HepG2 (cell line): ENCODE results near the gene CIAO3. TPM values are rescaled to one million over a fixed set of nuclear protein-coding genes. Genes with fewer than 3 reads are reported as not detected.

Source experiments
- ATAC-seq: fragments of 200-7000 bp; cut with Tn5 transposase; 3 replicates; pipeline ENCODE4 v1.9.1; 2020; ENCODE audit warnings: mild to moderate bottlenecking, moderate library complexity
- BruUV-seq: library from RNA; stranded (reverse); fragments of 400-500 nt; replicated peaks from 2 replicates; lab custom pipeline; 2021; lab: Mats Ljungman, UMichigan
- CTCF ChIA-PET: fragments of 300-600 bp; formaldehyde crosslinking; extraction: SDS; loops from one replicate; lab custom pipeline; 2021; ENCODE audit warnings: low total read pairs, inconsistent platforms, low intra/inter-chr PET ratio; lab: Yijun Ruan, JAX
- POLR2A ChIA-PET: fragments of 350-600 bp; sonication (Branson Sonifier 250); formaldehyde crosslinking; loops from one replicate; lab custom pipeline; 2020; ENCODE audit warnings: antibody characterized with exemption, inconsistent platforms; lab: Yijun Ruan, JAX
- DNase-seq: peaks from one replicate; pipeline ENCODE4 v3.0.0-alpha.2; 2015; ENCODE audit warnings: low spot score
- FAIRE-seq: peaks from 3 replicates; lab custom pipeline; 2011; peaks lifted over from hg19 to GRCh38; lab: Jason Lieb, UNC
- H2AFZ ChIP-seq: one replicate; pipeline ENCODE4 v1.6.1; 2011; ENCODE audit warnings: low read length, inconsistent platforms
- H3K27ac ChIP-seq: fragments of 300-600 bp; 3 replicates; pipeline ENCODE4 v1.8.0; 2011; ENCODE audit warnings: mixed run types, mild to moderate bottlenecking, mixed read lengths, low read length, inconsistent platforms; ENCODE audit not compliant: insufficient read depth; ENCODE audit errors: extremely low read length
- H3K27me3 ChIP-seq, 2 experiments: fragments of 200-600 bp in 1 of 2; 2 replicates in 1 of 2; 3 replicates in 1 of 2; pipeline versions ENCODE4 v1.6.0 to v1.8.0; 2011; ENCODE audit warnings: low read length in 2 of 2, mild to moderate bottlenecking in 2 of 2, moderate library complexity in 2 of 2, inconsistent platforms in 1 of 2; ENCODE audit not compliant: insufficient read depth in 2 of 2, control insufficient read depth in 1 of 2
- H3K36me3 ChIP-seq, 2 experiments: fragments of 200-600 bp in 1 of 2; replicated peaks in 1 of 2; 2 replicates in 1 of 2; 3 replicates in 1 of 2; pipeline versions ENCODE4 v1.5.1 to v1.8.0; 2011; ENCODE audit warnings: low read length in 2 of 2, inconsistent platforms in 1 of 2; ENCODE audit not compliant: insufficient read depth in 2 of 2, control insufficient read depth in 1 of 2
- H3K4me1 ChIP-seq: 2 replicates; pipeline ENCODE4 v1.5.1; 2012; ENCODE audit warnings: low read length, inconsistent platforms; ENCODE audit not compliant: insufficient read depth
- H3K4me2 ChIP-seq: 2 replicates; pipeline ENCODE4 v1.6.0; 2011; ENCODE audit warnings: low read depth, low read length, inconsistent platforms
- H3K4me3 ChIP-seq, 3 experiments: fragments of 200-600 bp in 1 of 3; sonication (generic), shearing (Covaris generic) in 1 of 3; replicated peaks in 1 of 3; 2 replicates each; pipeline ENCODE4 v1.5.1; 2011 to 2016; ENCODE audit warnings: low read length in 3 of 3, inconsistent platforms in 2 of 3, low read depth in 2 of 3, mild to moderate bottlenecking in 2 of 3, control low read depth in 1 of 3, mixed read lengths in 1 of 3; ENCODE audit not compliant: insufficient read depth in 1 of 3
- H3K79me2 ChIP-seq: one replicate; pipeline ENCODE4 v1.6.1; 2011; ENCODE audit warnings: low read length, inconsistent platforms; ENCODE audit not compliant: insufficient read depth
- H3K9ac ChIP-seq: 2 replicates; pipeline ENCODE4 v1.6.0; 2011; ENCODE audit warnings: mild to moderate bottlenecking, low read depth, low read length, inconsistent platforms; ENCODE audit not compliant: insufficient read depth
- H3K9me3 ChIP-seq: 2 replicates; pipeline ENCODE4 v1.5.1; 2012; ENCODE audit warnings: mild to moderate bottlenecking, low read length
- H4K20me1 ChIP-seq: 2 replicates; pipeline ENCODE4 v1.6.0; 2011; ENCODE audit warnings: inconsistent platforms, mild to moderate bottlenecking, low read length, moderate library complexity; ENCODE audit not compliant: insufficient read depth
- ERF ChIP-seq: IDR thresholded peaks from 2 replicates; pipeline ENCODE4 v1.6.1; 2018; ENCODE audit warnings: missing biosample characterization, missing genetic modification reagents
- ETV6 ChIP-seq: sonication (generic); formaldehyde crosslinking; conservative IDR thresholded peaks from 2 replicates; pipeline ENCODE4 v1.4.0; 2020; ENCODE audit warnings: missing genetic modification reagents
- HMG20A ChIP-seq: IDR thresholded peaks from 2 replicates; pipeline ENCODE4 v1.6.1; 2016; ENCODE audit warnings: borderline replicate concordance
- PBX2 ChIP-seq: IDR thresholded peaks from 2 replicates; pipeline ENCODE4 v1.6.1; 2016; ENCODE audit warnings: control low read depth
- RARA ChIP-seq: IDR thresholded peaks from 2 replicates; pipeline ENCODE4 v1.6.1; 2016; ENCODE audit warnings: missing genetic modification reagents, missing compliant biosample characterization
- SKIL ChIP-seq: sonication (generic); formaldehyde crosslinking; IDR thresholded peaks from 2 replicates; pipeline ENCODE4 v1.8.0; 2022; ENCODE audit warnings: missing genetic modification reagents, mild to moderate bottlenecking, moderate library complexity, borderline replicate concordance
- SRY ChIP-seq: sonication (generic); formaldehyde crosslinking; IDR thresholded peaks from 2 replicates; pipeline ENCODE4 v1.8.0; 2022; ENCODE audit warnings: mild to moderate bottlenecking, missing genetic modification reagents
- YEATS2 ChIP-seq: sonication (generic); formaldehyde crosslinking; IDR thresholded peaks from 2 replicates; pipeline ENCODE4 v1.4.0; 2020; ENCODE audit warnings: missing genetic modification reagents, borderline replicate concordance
- ZMAT5 ChIP-seq: sonication (generic); formaldehyde crosslinking; IDR thresholded peaks from 2 replicates; pipeline ENCODE4 v1.5.0; 2020; ENCODE audit warnings: mild to moderate bottlenecking, low read depth, missing genetic modification reagents, borderline replicate concordance
- ZNF224 ChIP-seq: sonication (generic); formaldehyde crosslinking; IDR thresholded peaks from 2 replicates; pipeline ENCODE4 v1.5.0; 2020; ENCODE audit warnings: mild to moderate bottlenecking, missing genetic modification reagents
- ZNF235 ChIP-seq: sonication (generic); formaldehyde crosslinking; IDR thresholded peaks from 2 replicates; pipeline ENCODE4 v1.8.1; 2023; ENCODE audit warnings: mild to moderate bottlenecking, missing genetic modification reagents, borderline replicate concordance
- ZNF431 ChIP-seq: sonication (generic); formaldehyde crosslinking; IDR thresholded peaks from 2 replicates; pipeline ENCODE4 v1.9.0; 2022; ENCODE audit warnings: missing genetic modification reagents, low read depth, mild to moderate bottlenecking, borderline replicate concordance
- ZNF484 ChIP-seq: sonication (generic); formaldehyde crosslinking; IDR thresholded peaks from 2 replicates; pipeline ENCODE4 v1.5.1; 2020; ENCODE audit warnings: mild to moderate bottlenecking, low read depth, missing genetic modification reagents, borderline replicate concordance
- ZNF543 ChIP-seq: sonication (generic); formaldehyde crosslinking; IDR thresholded peaks from 2 replicates; pipeline ENCODE4 v1.4.0; 2020; ENCODE audit warnings: mild to moderate bottlenecking, missing genetic modification reagents
- ZNF687 ChIP-seq: sonication (generic); formaldehyde crosslinking; IDR thresholded peaks from 2 replicates; pipeline ENCODE4 v1.5.1; 2020; ENCODE audit warnings: mild to moderate bottlenecking, missing genetic modification reagents, moderate library complexity
- ZNF691 ChIP-seq: sonication (generic); formaldehyde crosslinking; IDR thresholded peaks from 2 replicates; pipeline ENCODE4 v1.4.0; 2020; ENCODE audit warnings: missing genetic modification reagents, low read depth, mild to moderate bottlenecking, borderline replicate concordance
- WGBS: methylation state at CpG from one replicate; pipeline ENCODE4 v1.1.6; 2017; ENCODE audit warnings: low lambda C conversion rate; 5-methylcytosine and 5-hydroxymethylcytosine counted together
- in situ Hi-C: cut with HindIII; loops from 2 replicates; pipeline ENCODE4 v1.10.0; 2017; ENCODE audit warnings: low pct_unique_long_range_greater_than_20kb; ENCODE audit not compliant: extremely low pct_ligation_motif_present
- intact Hi-C: fragments of 100-400 bp; cut with micrococcal nuclease; formaldehyde crosslinking; loops from one replicate; pipeline ENCODE4 v1.10.0; 2022; ENCODE audit not compliant: unreplicated experiment
- polyA plus RNA-seq, 8 experiments: library from polyadenylated mRNA; depleted of rRNA in 3 of 8; stranded (reverse) in 7 of 8; unstranded in 1 of 8; fragments of >200 nt; fragmentation: Illumina TruSeq in 4 of 8; extraction: Trizol in 4 of 8; gene quantifications; 2 replicates each; pipeline versions ENCODE4 v1.2.1 to v1.2.3, GENCODE V29; 2011 to 2016; ENCODE audit warnings: low read depth in 4 of 8, missing spikeins in 1 of 8, mixed read lengths in 1 of 8; ENCODE audit not compliant: insufficient read depth in 1 of 8
- total RNA-seq, 5 experiments: library from RNA; depleted of rRNA; stranded (reverse); fragments of >200 nt; fragmentation: Illumina TruSeq; extraction: Trizol; gene quantifications; 2 replicates each; pipeline ENCODE4 v1.2.3, GENCODE V29; 2016; ENCODE audit warnings: low read depth in 1 of 5

Gene CIAO3
- total and polyA plus RNA-seq, 2 of the 13 experiments (the other 11 are each of a cell fraction or from before 2014, with no cell fraction given) = 21.7 to 25.0 TPM

- 58% methylated on average over 8 of the region's 11 CpGs for WGBS
- intact Hi-C loops = no loop called here
- BruUV-seq = no TSS peak
- Histone ChIP-seq H3K4me2 (peak overlapping the region; percentile 78), H3K79me2 (peaks cover 3% of the 10 kb centered on the region), H3K4me1 (peaks cover 38% of the 10 kb centered on the region), H3K9ac (no peak overlapping the region), H3K27ac (no peak overlapping the region), H2AFZ (no peak overlapping the region), H3K9me3 (no peaks in the 10 kb centered on the region), H4K20me1 (peaks cover 5% of the 10 kb centered on the region), H3K4me3 (peak overlapping the region in 2 of 3 experiments; percentile 40 to 66; a peak in 3 of 6 replicates), H3K36me3 (no peaks in the 10 kb centered on the region), H3K27me3 (peaks cover 2 to 24% of the 10 kb centered on the region in 2 experiments; a peak in 3 of 5 replicates)
- POLR2A ChIA-PET = interaction anchor here (1.2 to 1.5 kb wide), 2 partner anchors 37 to 74 kb away, joined by 3 read pairs; partner anchors contain the start of genes CHTF18 and RPUSD1
- no peak for FAIRE-seq
- no peak; the same call in 2 of the 3 replicates for ATAC-seq
- no peak for DNase-seq
- in situ Hi-C loops = loop anchor here (5.0 kb wide), 1 partner anchor 73 kb away; the partner anchor contains the start of genes CHTF18 and RPUSD1
- CTCF ChIA-PET = interaction anchor here (2.1 kb wide), 1 partner anchor 71 kb away, joined by 13 read pairs; no protein-coding TSS in a partner anchor
- TF ChIP-seq ZNF687 (peak; percentile 71; the same call in 1 of the 2 replicates), ZNF691 (CRISPR knock-in tag) (no peak), RARA (CRISPR knock-in tag) (no peak), SKIL (CRISPR knock-in tag) (no peak), PBX2 (CRISPR knock-in tag) (no peak), HMG20A (CRISPR knock-in tag) (no peak), SRY (CRISPR knock-in tag) (0 out of 2 replicates have a peak, but pooled peaks have one; percentile 3), ZNF235 (CRISPR knock-in tag) (no peak), ZNF224 (no peak), YEATS2 (CRISPR knock-in tag) (no peak), ZMAT5 (CRISPR knock-in tag) (no peak), ZNF431 (no peak), ZNF543 (CRISPR knock-in tag) (no peak), ETV6 (CRISPR knock-in tag) (no peak), ZNF484 (CRISPR knock-in tag) (no peak), ERF (no peak)
Observed at GRCh38 chr16:714079-714478, 26.7 kb downstream of the CIAO3 start.
